Stimulated activated CD4-positive, alpha-beta T cell treated with anti-CD3 and anti-CD28 coated beads, Interleukin-4, amount 100 ng/mL, for 48 hours (primary cell): ENCODE results near the gene MTHFS.

Experiments
- DNase-seq, 2 donors: peaks; one replicate each; pipeline ENCODE4 v3.0.0-alpha.2; 2020; ENCODE audit warnings: low read depth in 2 of 2

Gene MTHFS

DNA sequence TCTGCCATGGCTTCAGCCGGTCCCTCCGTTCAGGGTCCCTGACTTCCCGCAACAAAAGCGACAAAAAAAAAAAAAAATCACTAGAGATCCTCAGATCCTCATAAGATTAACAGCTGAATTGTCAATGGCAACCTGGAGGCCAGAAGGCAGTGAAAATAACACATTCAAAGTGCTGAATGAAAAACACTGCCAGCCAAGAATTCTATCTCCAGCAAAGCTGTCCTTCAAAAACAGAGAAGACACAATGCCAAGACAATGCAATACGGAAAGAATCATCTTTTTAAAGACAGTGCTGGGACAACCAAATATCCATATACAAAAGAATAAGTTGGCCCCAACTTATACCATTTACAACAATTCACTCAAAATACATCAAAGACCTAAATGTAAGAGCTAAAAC lies 21.6 kb downstream of the MTHFS start:
- no peak for DNase-seq

DNA sequence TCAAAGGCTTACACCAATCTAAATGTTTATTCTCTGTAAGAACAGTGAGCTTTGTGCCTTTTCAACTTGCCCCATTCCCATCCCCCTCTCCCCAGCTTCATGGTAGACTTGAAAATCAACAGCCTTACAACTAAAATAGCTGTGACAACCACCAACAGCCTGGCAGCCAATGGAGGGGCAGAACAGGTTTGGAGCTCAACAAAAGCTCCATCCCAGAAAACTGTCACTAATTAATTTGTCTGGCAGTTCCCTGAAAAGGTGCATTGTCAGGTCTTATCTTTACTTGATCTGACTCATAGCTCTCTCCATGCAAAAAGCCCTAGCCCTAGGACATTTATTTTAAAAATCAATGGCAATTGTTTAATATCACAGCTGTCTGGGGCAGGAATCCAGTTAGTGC lies 22.6 kb downstream of the MTHFS start:
- no peak for DNase-seq

DNA sequence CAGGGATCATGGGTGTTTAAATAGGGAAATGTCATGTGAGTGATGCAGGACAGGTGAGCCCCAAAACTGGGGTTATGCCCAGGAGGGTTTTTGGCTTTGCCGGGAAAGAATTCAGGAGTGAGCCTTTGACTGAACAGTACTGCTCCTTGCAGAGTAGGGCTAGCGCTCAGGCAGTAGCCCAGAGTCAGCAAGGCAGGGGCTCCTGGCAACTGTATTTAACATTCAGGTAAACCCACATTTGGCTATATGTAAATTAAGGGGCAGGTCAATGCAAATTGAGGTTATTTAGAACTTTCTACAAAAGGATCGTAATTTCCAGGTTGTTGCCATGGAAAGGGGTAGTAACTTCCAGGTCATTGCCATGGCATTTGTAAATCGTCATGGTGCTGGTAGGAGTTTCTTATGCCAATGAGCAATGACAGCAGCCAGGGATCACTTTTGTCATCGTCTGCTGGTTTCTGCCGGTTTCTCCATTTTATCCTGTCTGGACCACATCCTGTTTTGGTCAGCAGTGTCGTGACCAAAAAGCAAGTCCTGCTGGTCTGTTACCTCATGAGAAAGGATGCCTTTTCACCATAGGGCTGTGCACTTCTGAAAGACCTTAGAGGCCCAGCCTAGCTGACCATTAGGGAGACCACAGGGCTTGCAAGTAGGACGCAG lies 24.3 kb downstream of the MTHFS start:
- no peak for DNase-seq

DNA sequence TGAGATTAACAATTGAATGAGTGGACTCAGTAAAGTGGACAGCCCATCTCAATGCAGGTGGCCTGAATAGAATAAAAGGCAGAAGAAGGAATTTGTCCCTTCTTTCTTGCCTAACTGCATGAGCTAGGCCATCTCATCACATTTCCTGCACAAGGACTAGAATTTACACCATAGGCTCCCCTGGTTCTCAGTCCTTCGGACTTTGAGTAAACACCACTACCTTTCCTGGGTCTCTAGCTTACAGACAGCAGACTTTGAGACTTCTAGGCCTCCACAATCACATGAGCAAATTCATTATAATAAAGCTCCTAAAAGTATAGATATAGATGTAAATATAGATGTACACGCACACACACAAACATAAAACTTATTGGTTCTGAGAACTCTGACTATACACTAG lies 28.3 kb downstream of the MTHFS start:
- DNase-seq = no peak

DNA sequence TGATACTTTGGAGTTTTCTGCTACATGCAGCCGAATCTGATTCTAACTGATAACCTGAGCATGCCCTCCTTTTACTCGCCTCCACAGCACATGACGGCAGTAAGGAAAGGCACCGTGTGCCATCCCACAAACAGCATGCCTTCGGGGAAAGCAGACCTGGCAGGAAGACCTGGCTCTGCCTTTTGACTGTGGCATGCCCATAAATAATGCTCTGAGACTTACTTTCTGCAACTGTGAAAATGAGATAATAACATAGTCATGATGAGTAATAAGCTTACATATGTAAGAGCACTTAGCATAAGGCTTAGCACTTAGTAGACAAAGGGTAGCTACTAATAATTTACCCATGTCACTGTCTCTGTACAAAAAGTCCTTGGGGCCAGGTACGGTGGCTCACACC lies 32.9 kb downstream of the MTHFS start:
- DNase-seq = no peak

DNA sequence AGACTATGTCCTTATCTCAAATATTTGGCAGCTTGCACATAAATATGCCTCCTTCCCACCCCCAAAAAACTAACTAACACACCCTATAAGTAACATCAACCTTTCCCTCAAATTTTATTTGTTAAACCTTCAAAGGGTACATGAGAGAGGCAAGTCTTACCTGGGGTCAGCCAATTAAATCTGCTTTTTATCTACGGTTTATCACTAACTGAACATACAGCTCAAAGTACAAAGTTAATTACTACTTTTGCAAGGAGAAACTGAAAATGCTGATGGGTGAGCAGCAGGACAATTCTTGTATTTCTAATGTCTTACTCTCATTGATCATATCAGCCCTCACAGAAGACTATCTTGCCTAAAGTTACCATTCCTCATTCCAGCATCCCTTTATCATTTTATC lies 34.6 kb downstream of the MTHFS start:
- no peak for DNase-seq

DNA sequence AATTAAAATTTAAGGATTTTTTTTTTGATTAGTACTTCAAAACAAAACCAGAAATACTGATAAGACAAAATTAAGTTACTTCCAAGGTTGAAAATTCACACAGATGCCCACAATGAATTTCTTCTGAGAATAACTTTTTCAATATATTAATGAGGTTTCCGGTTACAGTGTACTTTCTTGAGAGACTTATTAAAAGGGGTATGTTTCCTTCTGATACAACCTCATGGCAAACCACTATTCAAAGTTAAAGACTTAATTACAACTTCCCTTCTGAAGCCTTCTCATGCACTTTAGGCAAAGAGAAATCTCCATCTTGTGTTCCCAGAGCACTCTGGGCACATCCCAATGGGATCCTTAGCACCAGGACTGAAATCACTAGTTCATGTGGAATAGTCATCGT lies 36.2 kb downstream of the MTHFS start:
- DNase-seq = no peak

DNA sequence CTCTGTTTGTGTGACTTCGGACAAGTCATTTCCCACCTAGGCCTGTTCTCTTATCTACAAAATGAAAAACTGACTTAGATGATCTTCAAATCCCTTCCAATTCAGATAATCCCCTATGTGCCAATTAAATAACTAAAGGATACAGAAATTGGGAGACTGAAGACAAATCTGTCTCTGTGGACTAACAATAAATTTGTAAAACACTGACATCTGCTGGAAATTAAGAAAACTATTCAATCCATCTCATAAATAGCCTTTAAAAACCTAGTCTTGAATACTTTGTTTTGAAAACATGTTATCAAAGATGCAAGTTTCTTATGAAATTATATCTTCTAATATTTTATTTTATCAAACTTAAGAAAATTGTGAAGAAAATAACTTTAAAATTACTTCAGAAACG lies 38.3 kb downstream of the MTHFS start:
- DNase-seq = no peak

DNA sequence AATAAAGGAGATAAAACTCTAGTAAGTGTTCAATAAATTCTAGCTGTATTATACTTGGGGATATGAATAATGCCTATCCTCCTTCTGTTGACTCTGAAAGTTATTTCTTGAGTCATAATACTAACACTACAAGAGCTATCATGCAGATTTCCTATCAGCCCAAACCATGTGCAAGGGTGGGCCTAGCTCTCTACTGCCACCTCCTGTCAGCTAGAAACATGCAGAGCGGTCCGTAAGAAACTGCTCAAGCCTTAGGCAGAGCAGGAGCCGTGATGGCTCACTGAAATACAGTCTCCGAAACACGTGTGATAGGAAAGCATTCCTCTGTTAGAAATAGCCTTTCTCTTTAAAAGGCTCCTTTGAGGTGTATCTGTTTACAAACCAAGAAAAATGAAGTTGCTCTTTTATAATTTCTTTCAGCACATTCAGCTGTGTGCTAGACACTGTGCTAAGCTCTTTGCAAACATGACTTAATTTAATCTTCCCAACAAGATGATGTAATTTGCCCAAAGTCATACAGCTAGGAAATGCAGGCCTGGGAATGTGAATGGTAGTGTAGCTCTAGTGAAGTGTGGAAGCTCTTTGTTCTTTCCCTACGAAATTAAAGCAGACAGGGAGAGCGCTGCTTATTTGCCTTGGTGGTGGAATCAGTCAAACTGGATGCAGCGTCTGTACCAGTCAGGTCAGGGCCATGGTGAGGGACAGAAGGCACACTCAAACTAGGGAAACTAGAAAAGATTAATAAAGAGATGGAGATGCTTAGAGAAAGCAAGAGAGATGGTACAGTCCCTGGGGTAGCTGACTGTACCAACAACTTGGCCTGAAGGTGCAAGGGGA lies 43.1 kb downstream of the MTHFS start:
- DNase-seq = peak; percentile 46 to 59

DNA sequence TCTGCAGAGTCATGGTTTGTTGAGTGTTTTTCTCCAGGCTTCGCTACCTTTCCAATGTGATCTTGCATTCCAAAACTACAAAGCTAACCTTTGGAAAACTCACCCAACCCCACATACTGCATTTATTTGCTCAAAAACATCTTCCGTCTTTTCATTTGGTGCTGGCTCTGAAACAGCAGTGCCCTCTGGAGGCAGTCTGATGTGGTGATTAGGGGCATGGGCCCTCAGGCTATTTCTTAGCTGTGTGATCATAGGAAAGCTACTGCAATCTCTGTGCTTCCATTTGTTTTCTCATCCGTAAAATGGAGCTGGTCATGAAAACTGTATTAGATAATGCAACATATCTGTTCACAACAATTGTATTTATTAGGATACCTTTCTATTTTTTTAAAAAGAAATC lies 47.0 kb downstream of the MTHFS start:
- DNase-seq = no peak

DNA sequence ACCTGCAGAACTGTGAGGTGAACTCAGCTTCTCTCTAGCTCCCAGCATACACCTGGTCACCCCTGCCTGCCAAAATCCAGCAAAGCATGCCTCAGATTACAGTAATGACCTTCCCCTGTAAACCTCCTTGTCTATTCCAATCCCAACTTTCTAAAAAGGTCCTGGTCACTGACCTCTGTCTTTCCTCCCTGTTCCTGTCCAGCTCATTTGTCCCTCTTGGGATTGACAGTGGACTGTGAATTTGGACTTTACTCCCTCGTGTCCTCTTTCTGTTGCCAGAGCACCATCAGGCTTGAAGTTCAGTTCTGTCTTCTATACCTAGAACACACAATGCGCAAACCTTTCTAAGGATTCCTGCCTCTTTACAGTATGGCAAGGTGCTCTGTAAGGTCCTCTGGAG lies 50.3 kb downstream of the MTHFS start:
- DNase-seq = no peak

DNA sequence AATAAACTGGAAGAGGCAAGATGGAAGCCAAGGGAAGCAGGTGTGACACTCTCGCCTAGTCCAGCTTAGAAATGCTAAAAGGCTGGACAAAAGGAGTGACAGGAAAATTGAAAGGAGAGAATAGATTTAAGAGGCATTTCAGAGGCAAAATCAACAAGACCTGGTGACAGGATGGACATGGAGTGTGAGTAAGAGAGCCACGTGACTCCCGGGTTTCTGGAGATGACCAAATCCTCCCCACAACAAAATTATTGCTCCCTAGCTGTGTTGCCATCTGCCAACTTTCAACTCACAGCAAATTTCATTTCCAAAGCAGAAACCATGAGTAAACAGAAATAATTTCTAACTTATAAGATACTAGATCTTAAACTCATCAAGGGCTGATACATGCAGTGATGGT lies 52.6 kb downstream of the MTHFS start:
- no peak for DNase-seq

DNA sequence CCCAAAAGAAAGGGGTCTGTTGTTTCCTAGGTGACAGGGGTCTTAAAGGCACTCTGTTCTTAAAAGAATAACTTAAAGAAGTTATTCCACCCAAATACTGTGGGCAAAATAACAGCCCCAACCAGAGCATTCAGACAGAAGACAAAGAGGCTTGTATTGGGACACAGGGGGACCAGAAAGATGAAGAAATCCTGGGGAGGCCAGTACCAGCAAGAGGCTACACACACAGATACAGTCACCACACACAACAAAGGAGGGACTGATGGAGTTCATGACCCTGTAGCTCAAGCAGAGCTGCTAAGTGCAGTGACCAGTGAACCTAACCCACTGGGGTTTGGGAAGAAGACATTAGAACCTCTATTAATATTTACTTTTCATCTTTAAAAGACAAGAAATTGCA lies 59.0 kb downstream of the MTHFS start:
- no peak for DNase-seq

DNA sequence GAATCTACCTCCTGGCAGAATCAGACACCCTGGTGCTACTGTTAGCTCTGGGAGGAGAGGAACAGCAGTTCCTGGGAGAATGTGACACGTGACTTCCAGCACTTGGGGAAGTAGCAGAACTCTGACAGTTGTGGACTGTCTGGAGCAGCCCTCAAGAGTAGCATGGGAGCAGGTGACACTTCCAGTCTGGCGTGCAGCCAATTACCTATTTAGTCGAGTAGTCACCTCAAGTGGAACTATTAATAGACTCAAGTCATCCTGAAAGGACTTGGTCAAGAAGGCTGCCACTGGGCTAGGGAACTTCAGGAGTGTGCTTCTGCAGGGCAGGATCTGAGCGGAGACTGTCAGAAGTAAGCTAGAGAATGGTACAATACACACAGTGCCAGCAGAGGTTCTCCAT lies 62.3 kb downstream of the MTHFS start:
- no peak for DNase-seq

DNA sequence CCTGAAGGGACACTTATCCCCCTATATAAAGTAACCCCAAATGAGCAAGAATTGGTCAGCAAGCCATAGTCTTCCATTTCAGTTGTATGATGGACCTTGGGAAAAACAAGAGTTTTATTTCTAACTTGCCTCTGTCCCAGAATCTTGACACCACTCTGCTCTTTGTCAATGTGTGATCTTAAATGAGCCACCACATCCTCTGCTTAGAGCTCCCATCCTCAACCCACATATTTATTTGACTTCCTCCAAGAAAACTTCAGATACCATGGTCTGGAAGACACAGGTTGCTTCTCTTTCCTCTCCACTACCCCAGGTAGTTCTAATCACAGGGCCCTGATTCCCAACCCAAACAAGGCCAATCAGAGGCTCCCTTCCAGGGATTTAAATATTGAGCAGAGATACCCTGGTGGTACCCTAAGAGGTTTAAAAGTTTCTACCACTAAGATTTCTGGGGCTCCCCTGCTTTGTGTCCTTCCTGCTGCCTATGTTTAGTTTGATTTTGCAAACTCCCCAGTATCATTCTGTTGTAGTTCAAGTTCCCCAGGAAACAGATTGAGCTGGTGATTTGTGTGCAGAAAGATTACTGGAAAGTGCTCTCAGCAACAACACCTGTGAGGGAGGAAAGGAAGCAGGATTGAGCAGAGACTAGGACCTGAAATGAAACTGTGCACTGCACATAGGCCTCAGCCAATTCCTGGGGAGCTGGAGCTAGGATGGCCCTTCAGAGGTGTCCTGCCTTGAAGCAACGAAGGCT lies 64.3 kb downstream of the MTHFS start:
- DNase-seq = no peak

DNA sequence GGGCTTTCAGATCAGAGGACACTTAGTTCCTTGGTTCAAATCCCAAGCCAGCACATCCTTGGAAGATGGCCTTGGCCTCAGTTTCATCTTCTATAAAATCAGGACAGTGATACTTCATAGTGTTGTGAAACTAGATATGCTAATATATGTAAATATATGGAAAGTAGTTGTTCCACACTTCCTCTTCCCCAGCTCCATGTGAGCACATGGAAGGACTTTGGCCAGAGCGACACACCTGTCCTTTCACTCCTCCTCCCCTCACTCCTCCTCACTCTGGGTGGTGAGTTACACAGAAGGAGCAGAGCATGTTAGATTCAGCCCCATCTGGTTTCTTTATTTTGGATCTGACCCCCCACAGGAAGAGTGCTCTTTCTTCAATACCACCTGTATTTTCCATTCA lies 65.2 kb downstream of the MTHFS start:
- DNase-seq = no peak

DNA sequence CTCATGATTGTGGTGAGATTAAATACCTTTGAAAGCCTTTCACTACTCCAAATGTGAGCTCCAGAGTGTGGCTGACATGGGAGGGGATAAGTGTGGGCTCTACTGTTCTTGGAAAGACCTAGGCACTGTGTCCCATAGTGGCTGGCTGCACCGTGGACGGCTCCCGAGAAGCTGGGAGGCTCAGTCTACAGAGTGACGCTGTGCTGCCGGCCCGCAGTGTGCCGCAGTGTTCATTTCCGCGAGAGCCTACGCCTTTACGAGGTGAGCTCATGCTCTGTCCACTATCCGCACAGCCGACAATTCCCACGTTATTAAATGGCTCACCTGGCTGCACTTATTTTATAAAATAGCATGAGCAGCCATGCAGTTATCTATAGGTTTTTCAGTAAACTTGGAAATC lies 66.9 kb downstream of the MTHFS start:
- DNase-seq = no peak

DNA sequence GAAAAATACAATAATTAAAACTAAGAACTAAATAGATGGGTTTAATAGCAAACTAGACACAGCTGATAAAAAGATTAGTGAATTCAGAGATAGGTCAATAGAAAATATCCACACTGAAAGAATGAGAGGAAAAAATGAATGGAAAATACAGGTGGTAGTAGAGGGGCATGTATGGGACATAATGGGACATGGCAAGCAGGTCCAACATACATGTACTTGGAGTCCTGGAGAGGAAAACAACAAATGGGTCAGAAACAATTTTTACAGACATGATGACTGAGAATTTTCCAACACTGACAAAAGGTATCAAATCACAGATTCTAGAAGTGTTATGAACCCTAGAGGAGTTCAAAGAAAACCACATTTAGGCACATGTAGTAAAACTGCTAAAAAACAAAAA lies 68.4 kb downstream of the MTHFS start:
- DNase-seq = no peak

DNA sequence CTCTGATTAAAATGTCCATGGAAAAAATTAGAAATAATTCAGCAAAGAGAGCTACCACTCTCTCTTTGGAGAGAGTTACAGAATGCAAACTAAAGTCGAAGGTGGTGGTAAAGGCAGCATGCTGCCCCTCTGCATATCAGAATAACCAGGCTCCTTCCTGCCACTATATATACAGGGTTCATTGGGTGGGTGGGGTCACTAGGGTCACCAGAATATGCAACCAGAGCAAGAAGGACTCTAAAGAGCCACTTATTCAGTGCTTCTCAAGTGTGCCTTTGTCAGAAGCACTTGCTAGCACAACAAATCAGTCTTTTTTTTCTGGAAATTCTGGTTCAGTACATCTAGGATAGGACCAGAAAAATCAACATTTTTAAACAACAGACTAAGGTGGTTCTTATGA lies 70.0 kb downstream of the MTHFS start:
- no peak for DNase-seq

DNA sequence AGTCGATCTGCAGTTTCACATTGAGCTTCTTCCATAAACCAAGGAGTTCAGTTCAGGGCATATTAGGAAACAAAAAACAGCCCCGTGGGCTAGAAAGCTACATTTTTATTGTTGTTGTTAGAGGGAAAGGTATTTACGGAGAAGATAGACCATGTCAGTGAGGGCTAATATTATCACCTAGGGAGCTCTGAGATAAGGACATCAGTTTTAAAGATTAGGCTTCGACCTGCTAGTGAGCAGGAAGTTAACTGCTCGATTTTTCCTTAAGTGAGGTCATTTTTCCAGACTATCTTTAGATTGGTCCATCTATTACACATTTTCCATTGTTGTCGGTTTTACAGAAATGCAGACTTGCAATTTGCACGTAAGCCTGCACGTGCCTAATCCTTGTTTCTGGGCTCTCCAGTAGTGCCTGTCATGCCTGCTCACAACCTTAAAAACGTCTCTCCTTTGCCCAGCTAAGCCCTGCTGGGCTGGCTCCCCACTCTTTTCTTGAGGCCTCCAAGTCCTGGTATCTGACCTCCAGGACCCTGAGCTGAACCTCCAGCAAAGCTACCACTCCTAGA lies 72.6 kb downstream of the MTHFS start:
- no peak for DNase-seq

DNA sequence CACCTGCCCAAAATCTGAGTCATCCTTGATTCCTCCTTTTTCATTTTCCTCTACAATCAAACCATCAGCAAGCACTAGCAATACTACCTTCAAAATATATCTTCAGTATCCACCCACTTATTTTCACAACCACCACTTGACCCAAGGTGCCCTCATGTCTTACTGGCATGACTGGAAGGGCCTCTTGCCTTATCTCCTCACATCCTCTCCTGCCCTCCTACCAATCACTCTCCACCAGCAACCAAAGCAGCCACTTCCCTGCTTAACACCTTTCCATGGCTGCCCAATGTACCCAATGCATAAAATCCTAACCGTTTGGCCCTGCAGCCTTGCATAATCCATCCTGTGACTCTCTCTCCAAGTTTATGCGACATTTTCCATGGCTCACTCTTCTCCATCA lies 76.0 kb downstream of the MTHFS start:
- no peak for DNase-seq

DNA sequence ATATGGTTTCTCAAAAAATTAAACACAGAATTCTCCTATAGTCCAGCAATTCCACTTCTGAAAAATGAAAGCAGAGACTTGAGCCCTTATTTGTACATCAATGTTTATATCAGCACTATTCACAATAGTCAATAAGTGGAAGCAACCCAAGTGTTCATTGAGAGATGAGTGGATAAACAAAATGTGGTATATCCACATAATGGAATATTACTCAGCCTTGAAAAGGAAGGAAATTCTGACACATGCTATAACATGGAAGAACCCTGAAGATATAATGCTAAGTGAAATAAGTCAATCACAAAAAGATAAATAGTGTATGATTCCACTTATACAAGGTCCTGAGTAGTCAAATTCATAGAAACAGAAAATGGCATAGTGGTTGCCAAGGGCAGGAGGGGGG lies 76.6 kb downstream of the MTHFS start:
- no peak for DNase-seq

DNA sequence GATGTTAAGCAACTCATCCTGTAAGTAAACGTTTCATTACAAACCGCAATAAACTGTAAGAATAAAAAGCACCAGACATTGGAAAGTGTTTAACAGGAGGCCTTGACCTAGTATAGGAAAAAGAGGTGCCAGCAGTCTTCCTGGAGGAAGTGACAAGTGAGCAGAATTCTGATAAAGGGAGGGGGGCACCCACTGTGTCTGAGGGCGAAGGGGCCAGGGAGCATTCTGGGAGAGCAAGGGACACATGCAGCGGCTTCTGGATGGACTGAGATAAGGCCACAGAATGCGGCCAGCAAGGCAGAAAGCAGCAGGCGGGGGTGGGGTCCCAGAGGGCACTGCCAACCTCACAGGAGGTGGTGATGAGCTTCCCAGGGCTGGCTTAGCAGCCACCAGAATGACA lies 80.2 kb downstream of the MTHFS start:
- no peak for DNase-seq
